Body of pancreas (tissue), 4 donors: ENCODE data around the gene THTPA.

Experiments used
- POLR2A ChIP-seq, 3 donors: fragments of 450-650 bp; IDR thresholded peaks; one replicate each; pipeline ENCODE4 v1.6.1; 2016; ENCODE audit warnings: antibody characterized with exemption in 3 of 3, mild to moderate bottlenecking in 2 of 3
- TF ChIP-seq, protein P1 (sequence below), 7 experiments: fragments of 450-650 bp in 4 of 7; fragments of 200-600 bp in 3 of 7; sonication (generic) in 3 of 7; IDR thresholded peaks; one replicate each; pipeline ENCODE4 v1.5.1; 2016 to 2019; ENCODE audit warnings: antibody characterized with exemption in 7 of 7

GRCh38 chr14:23533652-23534435 is 22.2 kb upstream of the THTPA start:
- TF ChIP-seq, protein P1, sequence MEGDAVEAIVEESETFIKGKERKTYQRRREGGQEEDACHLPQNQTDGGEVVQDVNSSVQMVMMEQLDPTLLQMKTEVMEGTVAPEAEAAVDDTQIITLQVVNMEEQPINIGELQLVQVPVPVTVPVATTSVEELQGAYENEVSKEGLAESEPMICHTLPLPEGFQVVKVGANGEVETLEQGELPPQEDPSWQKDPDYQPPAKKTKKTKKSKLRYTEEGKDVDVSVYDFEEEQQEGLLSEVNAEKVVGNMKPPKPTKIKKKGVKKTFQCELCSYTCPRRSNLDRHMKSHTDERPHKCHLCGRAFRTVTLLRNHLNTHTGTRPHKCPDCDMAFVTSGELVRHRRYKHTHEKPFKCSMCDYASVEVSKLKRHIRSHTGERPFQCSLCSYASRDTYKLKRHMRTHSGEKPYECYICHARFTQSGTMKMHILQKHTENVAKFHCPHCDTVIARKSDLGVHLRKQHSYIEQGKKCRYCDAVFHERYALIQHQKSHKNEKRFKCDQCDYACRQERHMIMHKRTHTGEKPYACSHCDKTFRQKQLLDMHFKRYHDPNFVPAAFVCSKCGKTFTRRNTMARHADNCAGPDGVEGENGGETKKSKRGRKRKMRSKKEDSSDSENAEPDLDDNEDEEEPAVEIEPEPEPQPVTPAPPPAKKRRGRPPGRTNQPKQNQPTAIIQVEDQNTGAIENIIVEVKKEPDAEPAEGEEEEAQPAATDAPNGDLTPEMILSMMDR (IDR thresholded peaks at IDR 0.05): no peak
- no peak for TF ChIP-seq POLR2A (IDR thresholded peaks at IDR 0.05)
